NOMO-1 treated with dmso at 0.1 percent for 144 hours (cell line): ENCODE data around the gene CCDC136.

Experiments
- DNase-seq: peaks from one replicate; lab custom pipeline; 2025; ENCODE audit not compliant: unreplicated experiment; lab: John Stamatoyannopoulos, UW

The CCDC136 gene

DNA sequence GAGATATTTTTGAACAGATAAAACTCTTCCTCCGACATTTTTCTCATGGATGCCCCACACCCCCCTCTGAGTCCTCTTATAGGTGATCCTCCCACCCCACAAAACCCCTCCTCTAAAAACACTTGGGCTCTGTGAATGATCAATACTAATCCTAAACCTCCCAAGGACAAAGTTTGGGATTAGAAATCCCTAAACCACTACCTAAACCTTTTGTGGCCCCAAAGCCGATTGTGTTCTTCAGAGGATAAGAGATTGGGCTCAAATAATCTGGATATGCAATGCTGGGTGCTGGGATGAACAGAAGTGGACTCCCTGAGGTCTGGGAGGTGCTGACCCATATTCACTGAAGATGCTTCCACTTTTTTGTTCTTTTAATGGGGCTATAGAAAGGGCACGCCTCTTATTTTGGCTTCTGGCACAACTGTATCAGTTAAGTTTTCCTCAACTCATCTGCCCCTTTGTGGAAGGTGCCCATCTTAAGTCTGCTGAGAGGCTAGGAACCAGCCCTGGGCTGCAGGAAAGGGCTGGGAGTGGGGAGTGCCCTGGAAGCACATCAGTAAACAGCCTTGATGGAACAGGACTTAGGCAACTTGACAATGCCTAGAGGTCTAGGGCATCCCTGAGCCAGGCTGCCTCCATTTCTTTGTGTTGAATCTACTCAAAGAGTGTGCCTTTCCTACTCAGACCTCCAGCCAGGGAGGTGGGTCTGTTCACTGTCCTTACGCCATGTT, 15.9 kb upstream of the CCDC136 start, which contains the start of gene OPN1SW:
TSS of gene OPN1SW (minus strand) at position 51 of the 731 bp plus-strand sequence. CDS start at position 38, 13 bp downstream.
- DNase-seq = no peak

DNA sequence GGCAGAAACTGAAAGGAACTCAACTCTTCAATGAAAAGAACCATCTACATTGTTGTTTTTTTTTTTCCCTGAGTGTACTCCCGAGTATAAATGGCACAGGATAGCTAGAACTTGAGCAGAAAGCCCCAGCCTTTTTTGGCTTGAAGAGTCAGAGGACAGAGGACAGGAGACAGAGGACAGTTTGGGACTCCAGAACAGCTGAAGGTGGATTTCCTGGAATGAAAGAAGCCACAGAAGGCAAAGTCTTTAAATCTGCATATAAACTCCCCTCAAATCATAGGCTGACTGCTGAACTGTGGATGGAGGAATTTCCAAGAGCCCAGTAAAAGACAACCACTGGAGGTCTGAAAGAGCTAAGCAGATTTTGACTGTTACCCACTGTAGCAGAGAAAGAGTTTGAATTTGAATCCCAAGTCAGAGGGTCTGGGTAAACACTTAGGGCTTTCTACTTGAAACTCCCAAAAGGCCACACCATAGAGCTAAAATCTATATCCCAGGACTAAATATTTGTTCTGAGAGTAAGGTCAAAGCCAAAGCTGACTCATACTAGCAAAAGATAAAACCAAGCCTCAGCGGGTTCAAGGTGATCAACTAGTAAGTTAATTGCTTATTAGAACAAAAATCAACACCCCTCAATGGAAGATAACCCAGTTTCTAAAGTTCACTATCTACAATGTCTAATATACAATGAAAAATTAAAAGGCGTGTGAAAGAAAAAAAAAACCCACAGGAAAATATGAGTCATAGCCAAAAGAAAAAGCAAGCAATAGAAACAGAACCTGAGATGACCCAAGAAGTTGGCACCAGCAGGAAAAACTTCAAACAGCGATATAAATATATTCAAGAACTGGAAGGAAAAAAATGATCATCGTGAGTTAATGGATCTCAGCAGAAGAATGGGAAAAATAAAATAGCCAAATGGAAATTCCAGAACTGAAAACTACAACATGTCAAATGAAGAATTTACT, 14.3 kb upstream of the CCDC136 start:
- DNase-seq = no peak

DNA sequence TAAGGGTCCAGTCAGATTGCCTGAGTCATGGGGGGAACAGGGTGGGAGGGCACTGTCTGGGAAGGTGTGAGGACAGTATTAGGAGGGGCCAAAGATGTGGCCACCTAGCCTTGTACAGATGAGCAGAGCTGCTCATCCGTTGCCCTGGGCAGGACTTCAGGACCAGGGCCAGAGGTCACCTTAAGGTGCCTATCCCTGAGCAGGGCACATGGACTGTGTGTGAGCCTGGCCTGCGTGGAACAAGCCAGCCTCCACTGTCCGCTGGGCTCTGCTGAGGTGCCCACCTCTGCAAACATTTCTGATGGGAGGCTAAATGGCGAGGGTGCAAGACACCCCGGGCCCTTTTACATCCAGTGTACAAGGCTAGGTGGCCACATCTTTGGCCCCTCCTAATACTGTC, 12.8 kb upstream of the CCDC136 start:
- no peak for DNase-seq

DNA sequence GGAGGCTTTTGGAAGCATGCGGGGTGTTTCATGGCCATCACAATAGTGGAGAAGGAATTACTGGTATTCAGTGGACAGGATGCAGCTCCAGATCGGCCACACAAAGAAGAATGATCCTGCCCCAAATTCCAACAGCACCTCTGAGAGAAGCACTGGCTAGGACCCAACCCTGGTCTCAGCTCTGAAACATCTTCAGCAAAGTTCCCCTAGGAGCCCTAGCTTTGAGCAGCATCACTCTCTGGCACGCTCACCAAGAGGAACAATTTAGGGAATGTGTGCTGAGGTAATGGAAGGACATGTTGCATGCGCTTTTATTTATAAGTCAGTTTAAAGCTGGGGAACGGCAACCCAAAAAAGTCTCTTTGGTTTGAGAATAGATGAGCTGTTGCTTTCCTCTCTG, 10.6 kb upstream of the CCDC136 start:
- DNase-seq = no peak

DNA sequence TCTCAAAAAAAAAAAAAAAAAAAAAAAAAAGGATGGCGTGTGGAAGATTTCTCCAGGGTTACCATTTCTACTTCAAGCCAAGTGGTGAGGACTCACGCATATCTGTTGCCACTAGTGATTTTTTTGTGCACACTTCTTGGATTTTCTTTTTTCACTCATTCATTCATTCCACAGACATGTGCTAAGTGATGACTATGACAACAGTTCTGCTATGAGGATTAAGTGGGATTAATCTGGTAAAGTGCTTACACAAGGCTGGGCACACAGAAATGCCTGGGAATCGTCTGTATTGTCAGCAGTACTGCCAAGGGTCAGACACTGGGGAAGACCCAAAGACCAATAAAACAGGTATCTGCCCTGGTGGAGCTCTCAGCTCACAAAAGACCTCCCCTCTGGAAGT, 9.9 kb upstream of the CCDC136 start:
- no peak for DNase-seq

DNA sequence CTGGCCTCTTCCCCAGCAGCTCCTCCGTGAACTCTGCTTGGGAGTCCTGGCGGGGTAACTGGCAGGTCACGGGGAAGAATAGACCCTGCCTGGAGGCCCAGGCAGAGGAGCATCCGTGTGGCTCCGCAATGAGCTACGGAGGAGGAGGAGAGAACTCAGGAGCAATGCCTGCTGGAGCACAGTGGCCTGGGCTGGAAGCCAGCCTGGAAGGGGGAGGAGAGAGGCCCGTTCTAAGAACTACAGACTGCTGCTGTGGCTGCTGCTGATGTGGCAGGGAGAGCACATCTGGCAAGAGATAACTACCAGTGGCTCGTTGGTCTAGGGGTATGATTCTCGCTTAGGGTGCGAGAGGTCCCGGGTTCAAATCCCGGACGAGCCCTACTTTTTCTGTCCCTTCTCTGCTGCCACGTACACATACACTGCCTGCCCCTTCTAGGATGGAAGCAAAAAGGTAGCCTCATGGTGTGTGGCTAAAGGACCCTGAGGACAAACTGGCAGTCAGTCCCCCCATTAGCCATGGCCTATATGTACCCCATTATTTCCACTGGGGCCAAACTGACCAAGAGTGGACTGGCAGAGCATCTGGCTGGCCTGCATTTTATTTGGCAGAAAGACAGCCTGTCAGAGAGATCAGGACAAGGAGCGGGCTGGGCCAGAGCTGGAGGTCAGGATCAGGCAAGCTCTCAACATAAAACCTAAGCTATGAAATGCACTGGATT, 8.5 kb upstream of the CCDC136 start:
- DNase-seq = no peak

DNA sequence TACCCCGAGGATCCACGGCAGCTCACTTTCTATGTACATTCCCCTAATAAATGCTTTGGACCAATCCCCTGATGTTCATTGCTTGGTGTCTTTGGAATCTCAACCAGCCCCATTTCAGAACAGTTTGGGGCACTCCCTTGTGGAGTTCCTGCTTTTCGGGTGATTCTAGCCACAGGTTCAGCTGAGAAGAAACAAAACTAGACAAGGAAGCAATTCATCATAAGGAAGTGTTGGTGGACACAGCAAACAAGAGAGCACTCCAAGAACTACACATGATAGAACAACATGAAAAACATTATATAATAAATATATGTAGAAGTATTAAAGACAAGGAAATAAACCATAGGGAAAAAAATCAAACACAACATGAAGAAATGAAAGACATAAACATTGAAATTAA, 6.0 kb upstream of the CCDC136 start:
- no peak for DNase-seq

DNA sequence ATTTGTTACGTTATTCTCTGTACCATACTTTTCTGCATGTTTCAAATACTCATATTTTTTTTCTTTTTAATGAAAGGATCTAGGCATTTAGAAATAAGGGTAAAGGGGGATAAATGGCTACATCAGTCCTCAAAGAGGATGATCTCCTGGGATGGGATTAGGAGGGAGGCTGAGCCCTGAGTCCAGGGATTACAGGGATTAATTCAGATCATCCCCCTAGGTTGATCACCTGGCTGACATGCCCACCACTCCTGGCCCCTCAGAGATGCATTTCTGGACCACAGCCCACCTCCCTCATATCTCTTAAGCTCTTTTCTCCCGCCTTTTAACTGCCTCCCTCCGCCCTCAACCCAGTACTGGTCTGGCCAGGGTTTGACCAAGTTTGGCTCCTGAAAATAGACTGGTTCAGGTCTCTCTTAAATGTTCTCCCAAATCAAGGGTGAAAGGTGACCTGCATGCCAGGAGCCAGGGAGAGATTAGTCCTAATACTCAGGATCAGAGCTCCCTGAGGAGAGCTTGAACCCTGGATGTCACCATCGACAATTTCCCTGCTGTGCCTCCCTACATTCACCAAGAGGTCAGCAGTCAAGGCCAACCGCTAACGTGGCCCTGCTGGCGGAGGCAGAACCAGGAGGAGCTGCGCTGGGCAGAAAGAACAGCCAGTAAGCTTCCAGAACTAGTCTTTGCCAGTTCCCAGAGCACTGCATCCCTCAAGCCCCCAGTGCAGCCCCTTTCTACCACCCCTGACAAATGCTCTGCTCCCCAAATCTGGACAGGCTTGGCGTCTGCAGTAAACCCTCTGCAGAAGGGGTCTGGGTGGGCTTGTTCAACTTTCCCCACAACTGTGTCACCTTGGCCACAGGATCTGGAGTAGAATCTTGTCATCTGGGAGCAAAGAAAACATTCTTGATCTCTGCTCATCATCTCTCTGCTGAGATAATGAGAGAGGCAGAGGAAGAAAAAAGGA, 3.0 kb upstream of the CCDC136 start:
- DNase-seq = no peak

DNA sequence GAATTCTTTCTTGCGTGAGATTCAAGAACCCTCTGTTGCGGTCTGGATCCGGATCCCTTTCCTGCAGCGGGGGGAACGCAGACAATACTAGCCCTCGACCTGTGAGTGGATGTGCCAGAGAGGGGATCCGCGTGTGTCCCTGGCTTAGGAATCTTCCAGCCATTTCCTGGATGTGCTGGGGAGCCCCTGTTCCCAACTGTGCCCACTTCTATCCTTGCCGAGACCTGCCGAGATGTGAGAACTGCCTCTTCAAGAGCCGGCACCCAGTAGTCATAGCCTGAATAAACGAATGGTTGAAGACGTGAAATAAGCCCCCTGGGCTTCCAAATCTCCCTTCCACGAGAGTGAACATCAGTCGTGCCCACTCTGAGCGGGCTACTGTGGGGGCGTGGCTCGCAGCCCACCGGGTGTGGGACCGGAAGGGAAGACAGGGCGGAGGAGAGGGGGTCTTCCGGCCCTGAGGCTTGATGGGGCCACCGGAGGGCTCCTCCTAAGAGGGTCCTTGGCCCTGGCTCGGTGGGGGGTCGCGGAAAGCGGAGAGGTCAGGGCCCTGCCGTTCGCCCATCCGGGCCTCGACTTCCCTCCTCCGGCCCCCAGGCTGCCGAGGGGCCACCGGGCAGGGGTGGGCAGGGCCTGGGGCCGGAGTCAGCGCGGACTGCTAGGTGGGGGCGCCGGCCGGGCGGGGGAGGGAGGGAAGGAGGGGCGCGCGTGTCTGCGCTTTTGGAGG, 1.3 kb upstream of the CCDC136 start:
- DNase-seq = no peak

DNA sequence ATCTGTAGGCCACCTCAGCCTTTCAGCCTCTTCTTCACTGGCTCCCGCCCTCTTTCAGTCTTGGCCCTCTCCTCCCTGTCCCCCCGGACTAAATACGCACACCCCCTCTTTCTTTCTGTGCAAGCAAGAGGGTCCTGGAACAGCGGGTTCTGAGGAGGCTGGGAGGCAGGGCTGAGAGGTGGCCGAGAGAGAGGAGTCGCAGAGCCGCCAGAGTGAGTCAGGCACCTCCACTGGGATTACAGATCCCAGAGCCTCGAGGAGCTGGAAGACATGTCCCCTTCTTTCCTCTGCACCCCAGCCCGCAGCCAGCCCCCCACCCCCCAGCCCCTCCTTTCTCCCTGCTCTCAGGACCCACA, 182 bp downstream of the CCDC136 start:
- DNase-seq = no peak

DNA sequence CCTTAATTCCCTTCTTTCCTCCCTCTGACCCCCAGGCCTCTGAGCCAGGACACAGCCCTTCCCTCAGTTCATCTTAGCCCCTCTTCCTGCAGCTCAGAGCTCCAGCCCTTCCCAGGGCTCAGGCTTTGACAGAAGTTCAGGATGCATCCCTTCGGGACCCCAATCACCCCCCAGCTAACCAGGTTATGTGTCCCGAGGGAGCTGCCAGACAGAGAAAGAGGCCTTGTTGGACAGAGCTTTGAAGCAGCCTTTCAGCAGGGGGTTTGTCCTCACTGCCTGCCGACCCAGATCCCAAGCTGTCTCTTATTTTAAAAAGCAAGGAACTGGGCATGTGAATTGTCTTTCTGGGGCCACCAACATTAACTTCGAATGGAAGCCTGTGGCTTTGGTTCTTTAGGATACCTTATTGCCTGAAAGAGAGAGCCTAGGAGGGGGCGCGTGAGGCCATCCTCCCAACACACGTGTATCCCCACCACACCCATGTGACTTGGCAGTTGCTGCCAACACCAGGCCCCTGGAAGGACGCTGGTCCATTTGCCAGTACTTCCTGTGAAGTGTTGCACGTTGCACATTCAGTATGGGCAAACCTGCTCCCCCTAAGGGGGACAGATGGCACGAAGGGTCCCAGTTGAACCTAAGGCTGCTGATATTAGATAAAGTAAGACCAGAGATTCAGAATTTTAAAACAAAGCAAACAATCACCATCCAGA, 858 bp downstream of the CCDC136 start:
- no peak for DNase-seq

DNA sequence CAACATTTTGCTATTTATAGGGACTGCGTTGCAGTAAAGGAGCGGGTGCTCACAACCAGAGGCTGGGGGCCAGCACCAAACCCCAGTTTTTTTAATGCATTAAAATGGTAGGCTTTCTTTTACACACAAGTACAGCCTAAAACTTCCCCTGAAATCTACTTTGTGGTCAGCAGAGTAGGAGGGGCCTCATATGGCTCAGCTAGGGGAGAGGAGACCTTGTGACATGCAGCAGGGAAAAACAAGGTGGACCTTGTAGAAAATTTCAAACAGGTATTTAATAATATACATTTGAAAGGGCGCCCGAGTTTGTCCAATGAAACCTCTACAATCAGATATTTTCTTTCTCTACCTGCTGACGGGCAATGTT, 1.4 kb downstream of the CCDC136 start:
- no peak for DNase-seq

DNA sequence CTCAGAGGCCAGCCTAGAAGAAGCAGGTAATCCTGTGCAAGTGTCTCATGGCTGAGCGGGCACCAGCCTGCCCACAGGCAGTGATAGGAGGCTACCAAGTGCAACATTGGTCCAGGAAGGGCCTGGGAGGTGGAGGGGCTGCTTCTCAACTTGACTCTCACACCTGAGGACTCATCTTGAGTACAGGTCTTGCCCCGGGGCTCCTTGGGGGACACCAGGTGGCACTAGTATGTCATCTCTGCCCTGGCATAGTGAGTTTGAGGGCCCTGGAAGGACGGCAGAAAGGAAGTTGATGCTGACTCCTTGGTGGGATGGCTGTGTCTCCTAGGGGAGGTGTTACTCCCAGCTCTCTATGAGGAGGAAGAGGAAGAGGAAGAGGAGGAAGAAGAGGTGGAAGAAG, 2.3 kb downstream of the CCDC136 start:
- DNase-seq = no peak

DNA sequence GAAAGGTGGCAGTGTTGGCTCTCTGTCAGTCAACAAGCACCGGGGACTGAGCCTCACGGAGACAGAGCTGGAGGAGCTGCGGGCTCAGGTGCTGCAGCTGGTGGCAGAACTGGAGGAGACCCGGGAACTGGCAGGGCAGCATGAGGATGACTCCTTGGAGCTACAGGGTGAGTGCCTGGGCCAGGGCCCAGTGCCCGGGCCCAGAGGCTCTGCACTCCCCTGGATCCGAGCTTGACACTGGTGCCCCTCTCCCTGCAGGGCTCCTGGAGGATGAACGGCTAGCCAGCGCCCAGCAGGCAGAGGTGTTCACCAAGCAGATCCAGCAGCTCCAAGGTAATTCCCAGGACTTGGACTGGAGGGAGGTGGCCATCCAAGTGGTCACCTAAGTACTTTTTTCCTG, 2.7 kb downstream of the CCDC136 start:
- no peak for DNase-seq

DNA sequence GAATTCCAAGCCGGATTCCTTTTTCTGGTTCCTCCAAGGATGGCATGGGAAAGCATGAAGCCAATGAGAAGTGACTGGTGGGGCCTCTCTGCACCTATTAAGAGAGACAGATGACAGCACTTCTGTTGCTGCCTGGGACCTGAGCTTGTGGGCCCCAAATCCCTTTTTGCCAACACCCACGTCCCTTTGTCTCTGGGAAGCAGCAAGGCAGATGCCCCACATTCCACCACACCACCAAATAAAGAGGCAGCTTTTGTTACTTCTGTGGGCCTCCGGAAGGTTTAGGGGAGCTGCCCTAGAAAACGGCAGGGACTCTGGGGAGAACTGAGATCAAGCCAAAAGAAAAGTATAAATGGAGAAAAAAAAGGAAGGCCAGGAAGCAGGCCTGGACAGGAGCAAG, 3.4 kb downstream of the CCDC136 start:
- no peak for DNase-seq

DNA sequence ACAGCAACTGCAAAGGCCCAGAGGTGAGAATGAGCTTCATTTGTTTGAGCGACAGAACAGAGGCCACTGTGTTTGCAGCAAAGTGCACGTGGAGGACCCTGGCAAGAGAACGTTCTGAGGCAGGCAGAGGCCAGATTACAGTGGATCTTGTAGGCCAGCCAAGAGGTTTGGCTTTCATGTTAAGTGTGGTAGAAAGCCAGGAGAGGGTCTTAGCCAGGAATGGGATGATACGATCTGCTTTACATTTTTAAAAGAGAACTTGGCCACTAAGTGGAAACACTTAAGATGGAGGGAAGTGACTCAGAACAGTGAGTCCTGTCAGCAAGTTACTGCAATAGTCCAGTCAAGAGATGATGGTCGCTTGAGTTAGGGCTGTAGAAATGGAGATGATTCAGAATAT, 4.6 kb downstream of the CCDC136 start:
- DNase-seq = no peak

DNA sequence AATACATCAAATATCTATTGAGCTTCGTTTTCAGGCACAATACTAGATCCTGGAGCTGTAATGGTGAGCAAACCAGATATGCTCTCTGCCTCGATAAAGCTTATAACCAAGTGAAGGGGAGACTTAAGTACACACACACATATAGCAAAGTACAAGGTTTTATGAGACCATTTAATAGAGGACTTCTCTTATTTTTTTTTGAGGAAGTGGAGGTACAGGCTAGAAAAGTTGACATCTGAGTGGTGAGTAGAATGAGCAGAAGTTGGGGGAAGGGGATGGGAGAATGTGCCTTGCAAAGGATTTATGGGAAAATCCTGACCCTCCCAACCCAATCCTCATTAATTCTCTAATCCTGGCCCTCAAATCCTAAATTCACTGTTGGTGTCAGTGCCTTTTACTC, 7.7 kb downstream of the CCDC136 start:
- no peak for DNase-seq

DNA sequence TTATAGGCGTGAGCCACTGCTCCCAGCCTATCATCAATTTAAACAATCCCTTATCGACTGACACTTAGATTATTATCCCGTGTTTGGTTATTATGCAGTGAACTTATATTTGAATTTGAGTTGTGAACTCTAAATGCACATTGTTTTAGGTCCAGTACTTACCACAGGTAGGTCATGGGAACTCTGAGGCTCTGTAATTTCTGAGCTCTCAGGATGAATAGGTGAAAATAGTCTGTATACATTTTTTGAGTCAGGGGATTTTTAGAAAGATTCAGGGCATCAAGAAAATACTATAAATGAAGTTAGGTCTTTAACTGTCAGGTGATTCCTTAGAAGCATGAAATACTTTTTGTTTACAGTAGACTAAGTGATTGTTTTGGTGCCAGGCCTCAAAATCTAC, 8.8 kb downstream of the CCDC136 start:
- DNase-seq = no peak

DNA sequence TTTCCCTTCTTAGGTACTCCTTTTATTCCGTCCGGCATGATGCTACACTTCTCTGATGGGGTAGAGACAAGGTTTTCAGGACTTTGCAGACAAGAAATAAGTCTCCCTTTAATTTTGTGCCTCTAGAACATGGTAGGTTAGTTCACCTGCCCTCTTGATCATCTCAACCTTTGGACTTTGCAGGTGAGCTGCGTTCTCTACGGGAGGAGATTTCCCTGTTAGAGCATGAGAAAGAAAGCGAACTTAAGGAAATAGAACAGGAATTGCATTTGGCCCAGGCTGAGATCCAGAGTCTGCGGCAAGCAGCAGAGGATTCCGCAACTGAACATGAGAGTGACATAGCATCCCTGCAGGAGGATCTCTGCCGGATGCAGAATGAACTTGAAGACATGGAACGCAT, 9.2 kb downstream of the CCDC136 start:
- no peak for DNase-seq
